ENCODE measurements around the gene MAPK6.
"Not testable (repeated sequence)": the region's sequence is repeated elsewhere in the genome, so short reads cannot be mapped to it uniquely, and the experiment has no call there.

Gene MAPK6

GRCh38 chr15:52011711-52012144 is 7.3 kb upstream of the MAPK6 start:
- DNase-seq, result no peak

- no peak for DNase-seq
These were observed 6.8 kb upstream of the MAPK6 start for GRCh38 chr15:52012210-52012609.

DNA sequence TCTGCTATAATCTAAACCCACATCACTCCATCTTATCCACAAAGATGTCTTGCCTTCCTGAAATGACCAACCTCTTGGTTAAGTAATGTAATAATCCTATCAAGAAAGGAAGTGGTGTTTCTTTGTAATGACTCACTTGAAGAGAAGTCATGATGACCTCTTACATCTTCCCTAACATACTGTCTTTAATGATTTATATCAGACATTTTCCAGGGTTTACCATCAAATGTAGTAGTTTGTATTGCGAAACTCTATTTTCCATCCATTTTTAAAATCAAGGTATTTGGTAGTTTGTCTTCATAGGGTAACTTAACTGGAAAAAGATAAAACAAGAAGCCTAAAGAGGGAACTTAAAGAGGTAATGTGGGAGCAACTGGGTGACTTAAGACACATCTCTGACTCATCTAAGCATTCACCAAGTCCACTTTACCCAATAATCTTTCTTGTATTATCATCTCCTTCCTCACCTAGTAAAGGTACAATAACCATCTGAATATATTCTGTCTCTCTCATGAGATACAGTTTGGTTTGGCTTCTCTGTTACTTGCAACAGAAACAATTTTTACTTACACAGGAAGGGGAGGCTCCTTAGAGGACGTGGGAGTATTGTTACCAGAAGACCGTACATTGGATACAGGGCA is 5.7 kb upstream of the MAPK6 start:
- peak; percentile 55 for DNase-seq

DNA sequence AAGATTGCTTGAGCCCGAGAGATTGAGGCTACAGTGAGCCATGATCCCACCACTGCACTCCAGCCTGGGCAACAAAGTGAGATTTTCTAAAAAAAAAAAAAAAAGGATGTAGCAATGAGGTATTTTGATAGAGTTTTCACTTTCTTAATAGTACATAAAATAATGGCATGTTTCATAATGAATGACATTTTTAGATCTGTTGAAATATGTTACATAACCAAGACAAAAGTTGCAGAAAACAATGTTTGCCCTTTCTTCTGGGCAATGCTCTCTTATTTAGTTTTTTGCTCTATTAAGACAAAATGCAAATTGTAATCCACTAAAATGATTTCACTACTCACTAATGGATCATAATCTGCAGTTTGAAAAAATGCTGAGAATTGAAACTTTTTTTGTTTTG is 4.4 kb upstream of the MAPK6 start:
- DNase-seq, result no peak

DNA sequence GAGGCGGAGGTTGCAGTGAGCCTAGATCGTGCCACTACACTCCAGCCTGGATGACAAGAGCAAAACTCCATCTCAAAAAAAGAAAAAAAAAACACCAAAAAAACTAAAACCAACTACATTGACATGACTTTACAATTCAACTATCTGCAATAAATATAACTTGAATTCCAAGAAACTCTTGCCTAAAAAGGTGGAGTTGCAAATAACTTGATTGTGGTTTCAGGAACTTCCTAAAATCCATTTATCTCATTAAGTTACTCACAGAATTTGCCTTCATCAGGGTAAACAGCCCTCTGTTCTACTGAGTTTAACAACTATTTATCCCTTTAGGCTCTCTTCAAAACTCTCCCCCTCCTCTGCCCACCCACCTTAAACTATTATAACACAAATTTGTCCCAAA is 2.7 kb upstream of the MAPK6 start:
- peak; percentile 54 for DNase-seq

DNA sequence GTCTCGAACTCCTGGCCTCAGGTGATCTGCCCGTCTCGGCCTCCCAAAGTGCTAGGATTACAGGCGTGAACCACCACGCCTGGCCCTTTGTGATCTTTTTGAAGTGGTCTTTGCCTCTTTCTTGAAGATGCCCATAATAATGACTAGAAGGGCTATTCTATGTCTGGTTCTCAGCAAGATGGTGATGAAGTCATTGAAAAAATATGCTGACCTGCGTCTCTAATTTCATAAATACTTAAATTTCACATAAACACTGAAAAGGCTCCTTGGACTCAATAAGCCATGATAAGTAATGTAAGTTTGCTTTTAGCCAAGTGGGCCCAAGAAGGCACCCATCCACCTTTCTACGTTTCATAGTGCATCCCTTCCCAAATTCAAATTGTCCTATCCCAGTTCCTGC is 775 bp upstream of the MAPK6 start:
- DNase-seq, result no peak

DNA sequence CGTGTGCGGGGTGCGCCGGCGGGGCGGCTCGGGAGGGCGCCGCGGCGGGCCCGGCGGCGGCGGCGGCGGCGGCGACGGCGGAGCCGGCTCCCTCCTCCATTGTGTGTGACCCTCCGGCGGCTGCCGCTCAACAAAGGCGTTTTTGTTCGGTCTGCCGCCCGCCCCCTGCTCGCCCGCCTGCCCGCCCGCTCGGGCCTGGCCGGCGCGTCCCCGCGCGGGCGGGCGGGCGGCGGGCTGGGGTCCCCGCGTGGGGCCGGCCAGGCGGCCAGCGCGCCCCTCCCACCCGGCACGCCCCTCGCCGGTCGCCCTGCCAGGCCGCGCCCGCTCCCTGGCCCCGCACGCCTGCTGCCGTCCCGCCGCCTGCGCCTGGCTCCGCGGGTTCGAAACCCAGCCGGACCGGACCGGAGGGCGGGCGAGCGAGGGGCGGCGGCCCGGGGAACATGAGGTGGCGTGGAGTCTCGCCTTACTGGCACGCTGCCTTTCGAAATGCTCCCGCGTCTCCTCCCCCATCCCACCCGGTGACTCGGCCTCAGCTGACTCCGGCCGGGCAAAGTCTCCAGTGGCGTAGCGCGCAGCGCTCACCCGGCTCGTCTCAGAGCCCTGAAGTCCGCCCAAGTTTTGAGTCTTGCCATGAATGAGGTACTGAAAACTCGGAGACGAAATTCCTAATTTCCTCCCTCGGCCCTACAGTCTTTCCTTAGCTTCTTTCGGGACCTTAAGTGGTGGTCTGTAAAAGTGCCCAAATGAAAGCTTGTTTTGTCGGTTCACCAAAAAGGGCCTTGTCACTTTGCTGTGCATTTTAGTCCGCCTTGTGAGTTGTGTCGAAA is 588 bp downstream of the MAPK6 start:
- DNase-seq, result peak; percentile 85

- DNase-seq, result peak; percentile 81
These were observed 1.4 kb downstream of the MAPK6 start for GRCh38 chr15:52020221-52021085.

DNA sequence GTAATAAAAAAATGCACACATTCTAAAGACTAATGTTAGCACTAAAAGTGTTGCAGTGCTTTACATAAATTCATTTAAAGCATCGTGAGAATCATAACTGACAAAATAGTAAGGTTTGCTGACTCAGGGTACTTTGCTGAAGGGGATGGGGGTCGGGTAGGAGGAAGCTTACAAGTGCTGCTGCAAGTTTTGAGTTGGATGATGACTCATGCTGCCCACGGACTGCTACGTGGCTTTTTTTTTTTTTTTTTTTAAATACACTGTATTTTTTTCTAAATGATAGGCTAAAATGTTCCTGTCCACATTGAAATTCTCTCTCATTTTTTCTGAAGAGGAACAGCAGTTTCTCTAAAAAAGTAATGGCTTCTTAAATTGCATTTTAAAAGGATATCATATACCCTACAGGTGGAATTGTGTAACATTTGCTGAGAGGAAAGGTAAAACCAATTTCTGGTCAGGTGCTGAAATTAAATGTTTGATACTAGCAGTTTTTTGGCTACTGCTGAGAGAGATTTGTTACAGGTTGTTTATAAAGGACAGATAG is 2.2 kb downstream of the MAPK6 start:
- peak; percentile 90 for DNase-seq

GRCh38 chr15:52021892-52022540 is 3.0 kb downstream of the MAPK6 start:
- no peak for DNase-seq

DNA sequence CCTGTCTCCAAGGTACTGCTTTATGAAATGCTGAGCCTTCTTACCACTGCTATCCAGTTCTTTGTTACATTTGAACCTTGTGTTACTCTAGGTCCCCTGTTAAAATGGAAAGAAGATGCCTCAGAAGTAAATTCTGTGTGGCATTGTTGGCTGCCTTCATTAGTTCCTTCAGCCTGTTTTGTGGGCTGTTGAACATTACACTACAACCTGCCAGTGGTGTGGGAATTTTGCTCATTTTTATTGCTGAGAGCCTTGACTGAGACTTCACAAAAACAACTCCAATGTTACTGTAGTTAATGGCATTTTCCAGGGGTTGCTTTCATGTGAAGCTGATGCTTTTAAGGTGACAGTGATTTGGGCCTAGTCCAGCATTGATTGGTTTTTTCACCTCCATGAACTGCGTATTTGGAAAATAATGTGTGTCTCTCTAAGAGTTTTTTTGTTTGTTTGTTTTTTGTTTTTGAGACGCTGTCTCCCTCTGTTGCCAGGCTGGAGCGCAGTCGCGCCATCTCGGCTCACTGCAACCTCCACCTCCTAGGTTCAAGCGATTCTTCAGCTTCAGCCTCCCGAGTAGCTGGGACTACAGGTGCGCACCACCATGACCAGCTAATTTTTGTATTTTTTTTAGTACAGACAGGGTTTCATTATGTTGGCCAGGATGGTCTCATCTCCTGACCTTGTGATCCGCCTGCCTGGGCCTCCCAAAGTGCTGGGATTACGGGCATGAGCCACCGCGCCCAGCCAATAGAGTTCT is 4.3 kb downstream of the MAPK6 start:
- DNase-seq, result no peak

DNA sequence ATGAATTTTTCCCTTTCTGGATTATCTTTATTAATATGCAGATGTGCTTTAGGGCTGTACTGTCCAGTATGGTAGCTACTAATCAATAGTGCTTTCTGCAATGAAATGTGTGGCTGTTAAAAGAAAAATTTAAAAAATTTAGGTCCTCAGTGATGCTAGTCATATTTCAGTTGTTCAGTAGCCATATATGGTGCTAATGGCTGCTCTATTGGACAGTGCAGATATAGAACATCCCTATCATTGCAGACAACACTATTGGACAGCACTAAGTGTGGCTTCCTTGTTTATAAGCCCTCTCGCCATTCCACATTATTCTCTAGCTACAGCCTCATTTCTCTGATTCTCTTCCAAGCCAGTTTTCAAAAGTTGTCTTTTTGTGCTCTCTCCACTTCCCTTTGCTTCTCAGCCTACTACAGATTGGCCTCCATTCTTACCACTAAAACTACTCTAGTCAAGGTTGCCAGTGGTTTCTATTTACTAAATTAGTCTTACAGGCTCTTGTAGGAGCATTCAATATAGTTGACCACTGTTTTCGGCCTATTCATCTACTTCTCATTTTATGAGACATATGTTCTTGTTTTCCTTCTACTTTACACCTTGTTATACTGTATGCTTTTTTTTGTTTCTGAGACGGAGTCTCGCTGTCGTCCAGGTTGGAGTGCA is 9.5 kb downstream of the MAPK6 start:
- no peak for DNase-seq

- DNase-seq, result no peak
These were observed 11.0 kb downstream of the MAPK6 start for GRCh38 chr15:52030010-52030409.

- no peak for DNase-seq
These were observed 12.5 kb downstream of the MAPK6 start for GRCh38 chr15:52031556-52031955.

- DNase-seq, result no peak
These were observed 19.0 kb downstream of the MAPK6 start for GRCh38 chr15:52037889-52038505.

GRCh38 chr15:52039925-52040781 is 21.1 kb downstream of the MAPK6 start:
- DNase-seq, result peak; percentile 67

DNA sequence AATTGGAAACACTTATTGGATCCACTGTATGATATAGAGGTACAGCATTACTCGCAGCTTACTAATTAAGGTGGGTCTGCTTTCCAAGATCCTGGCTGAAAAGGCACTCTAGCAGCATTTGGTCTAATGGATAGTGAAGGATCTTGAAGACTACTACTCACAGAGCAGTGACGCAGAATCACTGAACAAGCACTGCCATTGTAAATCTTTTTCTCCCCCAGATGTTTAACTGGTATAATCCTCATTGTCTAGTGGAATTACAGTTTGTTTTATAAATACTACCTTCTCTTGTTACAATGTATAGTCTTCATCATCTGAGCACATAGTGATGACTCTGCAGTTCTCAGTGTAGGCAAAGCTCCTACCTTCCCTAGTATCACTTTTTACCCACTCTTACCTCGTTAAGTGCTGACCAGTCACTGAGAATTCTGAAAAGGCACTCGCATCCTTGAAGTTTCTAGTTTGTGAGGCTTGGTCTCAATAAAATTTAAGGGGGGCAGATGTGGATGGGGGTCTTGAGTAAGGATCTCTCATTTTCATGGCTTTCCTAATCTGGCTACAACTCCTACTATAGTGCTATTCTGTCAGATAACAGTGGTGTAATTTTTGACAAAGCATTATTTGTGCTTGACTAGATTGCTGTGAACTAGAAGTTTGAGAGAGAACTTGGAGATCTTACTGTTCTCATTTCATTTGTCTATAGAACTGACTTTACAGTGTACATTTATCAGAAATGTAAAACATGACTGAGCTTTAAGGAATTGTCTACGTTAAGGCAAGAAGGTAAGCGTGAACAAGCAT is 23.2 kb downstream of the MAPK6 start:
- DNase-seq, result peak; percentile 20

DNA sequence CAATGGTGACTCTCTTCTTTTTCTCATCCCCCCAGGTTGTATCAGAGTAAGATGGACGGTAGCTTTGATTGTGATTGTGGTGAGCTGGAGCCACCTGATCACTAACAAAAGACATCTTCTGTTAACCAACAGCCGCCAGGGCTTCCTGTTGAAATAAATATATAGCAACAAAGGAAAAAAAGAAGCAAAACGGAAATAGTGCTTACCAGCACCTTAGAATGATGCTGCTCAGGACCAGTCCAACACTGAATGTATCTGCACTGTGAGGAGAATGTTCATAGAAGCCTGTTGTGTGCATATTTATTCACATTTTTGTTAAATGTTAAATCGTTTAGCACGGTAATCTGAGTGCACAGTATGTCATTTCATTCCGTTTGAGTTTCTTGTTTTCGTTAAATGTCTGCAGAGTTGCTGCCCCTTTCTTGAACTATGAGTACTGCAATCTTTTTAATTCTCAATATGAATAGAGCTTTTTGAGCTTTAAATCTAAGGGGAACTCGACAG is 26.8 kb downstream of the MAPK6 start:
- not testable (repeated sequence) for DNase-seq

DNA sequence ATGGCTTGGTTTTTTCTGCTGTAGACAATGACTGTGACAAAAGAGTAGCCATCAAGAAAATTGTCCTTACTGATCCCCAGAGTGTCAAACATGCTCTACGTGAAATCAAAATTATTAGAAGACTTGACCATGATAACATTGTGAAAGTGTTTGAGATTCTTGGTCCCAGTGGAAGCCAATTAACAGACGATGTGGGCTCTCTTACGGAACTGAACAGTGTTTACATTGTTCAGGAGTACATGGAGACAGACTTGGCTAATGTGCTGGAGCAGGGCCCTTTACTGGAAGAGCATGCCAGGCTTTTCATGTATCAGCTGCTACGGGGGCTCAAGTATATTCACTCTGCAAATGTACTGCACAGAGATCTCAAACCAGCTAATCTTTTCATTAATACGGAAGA is 27.5 kb downstream of the MAPK6 start:
- not testable (repeated sequence) for DNase-seq
